ENCODE data around the gene ASPSCR1. TPM values are rescaled to one million over a fixed set of nuclear protein-coding genes. Genes with fewer than 3 reads are reported as not detected.

ASPSCR1 gene
- total and polyA plus RNA-seq, 10 donors, result 20.2 to 58.8 (median 33.5) TPM

DNA sequence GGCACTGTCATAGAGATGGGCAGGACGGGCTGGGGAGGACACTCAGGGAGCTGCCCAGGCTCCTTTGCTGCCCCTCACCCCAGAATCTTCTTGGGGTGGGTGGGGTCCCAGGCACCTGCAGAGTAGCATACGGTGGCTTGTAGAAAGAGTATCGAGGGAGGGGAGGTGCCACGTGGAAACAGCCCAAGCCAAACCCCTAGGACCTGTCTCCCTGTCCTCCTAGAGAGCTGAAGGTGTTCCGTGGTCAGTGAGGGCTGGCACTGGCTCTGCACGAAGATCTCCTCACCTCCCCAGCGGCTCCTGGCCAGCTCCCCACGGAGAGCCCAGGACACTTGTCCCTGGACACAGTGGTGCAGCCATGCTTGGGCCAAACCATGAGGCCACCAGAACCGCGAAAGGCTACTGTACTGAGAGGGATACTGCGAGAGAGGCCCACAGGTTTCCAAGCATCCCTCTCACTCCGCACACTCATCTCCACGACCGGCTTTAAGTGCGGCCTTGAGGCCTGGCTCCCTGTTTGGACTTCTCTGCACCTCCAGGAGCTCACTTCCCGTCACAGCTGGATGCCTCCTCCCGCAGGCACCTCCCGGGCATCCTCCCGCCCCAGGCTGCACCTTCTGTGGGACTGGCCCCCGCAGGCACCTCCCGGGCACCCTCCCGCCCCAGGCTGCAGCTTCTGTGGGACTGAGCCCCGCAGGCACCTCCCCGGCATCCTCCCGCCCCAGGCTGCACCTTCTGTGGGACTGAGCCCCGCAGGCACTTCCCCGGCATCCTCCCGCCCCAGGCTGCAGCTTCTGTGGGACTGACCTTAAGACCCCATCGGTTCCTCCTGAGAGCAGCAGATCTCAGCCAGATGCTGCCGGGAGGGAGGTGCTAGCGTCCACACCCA is 47.9 kb upstream of the ASPSCR1 start:
- intact Hi-C loops (cut with DNase I; ENCODE audit: low total_unique reads), result no loop called here
- H3K27me3 ChIP-seq (replicated peaks in 1 of 7), result peaks cover 0 to 63% (median 34%) of the 10 kb centered on the region in 7 donors
- TF ChIP-seq, protein P1, sequence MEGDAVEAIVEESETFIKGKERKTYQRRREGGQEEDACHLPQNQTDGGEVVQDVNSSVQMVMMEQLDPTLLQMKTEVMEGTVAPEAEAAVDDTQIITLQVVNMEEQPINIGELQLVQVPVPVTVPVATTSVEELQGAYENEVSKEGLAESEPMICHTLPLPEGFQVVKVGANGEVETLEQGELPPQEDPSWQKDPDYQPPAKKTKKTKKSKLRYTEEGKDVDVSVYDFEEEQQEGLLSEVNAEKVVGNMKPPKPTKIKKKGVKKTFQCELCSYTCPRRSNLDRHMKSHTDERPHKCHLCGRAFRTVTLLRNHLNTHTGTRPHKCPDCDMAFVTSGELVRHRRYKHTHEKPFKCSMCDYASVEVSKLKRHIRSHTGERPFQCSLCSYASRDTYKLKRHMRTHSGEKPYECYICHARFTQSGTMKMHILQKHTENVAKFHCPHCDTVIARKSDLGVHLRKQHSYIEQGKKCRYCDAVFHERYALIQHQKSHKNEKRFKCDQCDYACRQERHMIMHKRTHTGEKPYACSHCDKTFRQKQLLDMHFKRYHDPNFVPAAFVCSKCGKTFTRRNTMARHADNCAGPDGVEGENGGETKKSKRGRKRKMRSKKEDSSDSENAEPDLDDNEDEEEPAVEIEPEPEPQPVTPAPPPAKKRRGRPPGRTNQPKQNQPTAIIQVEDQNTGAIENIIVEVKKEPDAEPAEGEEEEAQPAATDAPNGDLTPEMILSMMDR (IDR thresholded peaks at IDR 0.05 in 8 of 11, conservative IDR thresholded peaks at IDR 0.05 in 3 of 11), result no peak
- no peak for TF ChIP-seq POLR2AphosphoS5 (IDR thresholded peaks at IDR 0.05)
- H3K9me3 ChIP-seq, result no peaks in the 10 kb centered on the region
- H3K36me3 ChIP-seq, result no peaks in the 10 kb centered on the region
- H3K27ac ChIP-seq, result no peak overlapping the region
- H3K4me1 ChIP-seq, result peaks cover 15 to 41% (median 36%) of the 10 kb centered on the region in 6 donors
- DNase-seq, result no peak
- 87 to 93% (median 89%) methylated on average over 23 to 31 of the region's 31 CpGs for WGBS, 5 donors
- H3K4me3 ChIP-seq, result no peak overlapping the region

DNA sequence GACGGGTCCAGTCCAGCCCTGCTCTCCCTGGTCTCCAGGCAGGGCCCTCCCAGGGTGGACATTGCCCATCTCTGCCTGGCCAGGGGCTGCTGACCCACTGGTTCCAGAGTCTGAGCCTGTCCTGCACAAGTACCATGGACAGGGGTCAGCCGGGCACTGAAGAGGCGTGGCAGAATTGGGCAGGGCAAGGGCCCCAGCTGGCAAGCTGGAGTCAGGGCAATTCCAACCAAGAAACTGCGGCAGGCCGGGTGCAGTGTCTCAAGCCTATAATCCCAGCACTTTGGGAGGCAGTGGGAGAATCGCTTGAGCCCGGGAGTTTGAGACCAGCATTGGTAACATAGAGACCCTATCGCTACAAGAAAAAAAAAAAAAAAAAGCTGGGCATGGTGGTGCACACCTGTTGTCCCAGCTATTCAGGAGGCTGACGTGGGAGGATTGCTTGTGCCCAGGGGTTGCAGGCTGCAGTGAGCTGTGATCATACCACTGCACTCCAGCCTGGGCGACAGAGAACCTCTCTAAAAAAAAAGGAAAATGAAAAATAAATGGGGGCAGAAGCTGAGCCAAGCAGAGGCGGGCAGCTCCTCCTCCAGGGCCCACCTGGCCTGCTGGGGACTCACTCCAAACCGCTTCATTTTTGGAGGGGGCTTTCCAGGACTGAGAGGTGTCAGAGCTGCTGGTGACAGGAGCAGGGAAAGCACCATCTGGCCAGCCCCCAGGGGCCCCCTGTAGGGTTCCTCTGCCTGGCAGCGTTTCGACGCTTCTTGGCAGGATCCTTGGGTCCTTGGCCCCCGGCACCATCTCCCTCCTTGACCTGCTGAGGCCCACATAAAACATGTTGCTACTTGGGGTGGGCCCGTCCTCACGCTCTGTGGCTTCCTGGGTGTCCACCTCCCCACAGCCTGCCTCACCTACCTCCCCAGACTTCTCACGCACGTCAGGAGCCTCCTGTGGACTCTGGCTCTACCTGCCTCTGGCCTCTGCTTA is 47.0 kb upstream of the ASPSCR1 start:
- Histone ChIP-seq H3K4me1 (peaks cover 7 to 31% (median 26%) of the 10 kb centered on the region in 6 donors), H3K27me3 (replicated peaks in 1 of 7) (peaks cover 0 to 70% (median 34%) of the 10 kb centered on the region in 7 donors), H3K4me3 (no peak overlapping the region), H3K27ac (no peak overlapping the region), H3K36me3 (no peaks in the 10 kb centered on the region), H3K9me3 (no peaks in the 10 kb centered on the region)
- 62 to 70% (median 66%) methylated on average over 17 to 20 of the region's 20 CpGs for WGBS, 5 donors
- intact Hi-C loops (cut with DNase I; ENCODE audit: low total_unique reads), result no loop called here
- TF ChIP-seq, protein P1 (IDR thresholded peaks at IDR 0.05 in 8 of 11, conservative IDR thresholded peaks at IDR 0.05 in 3 of 11), result no peak
- TF ChIP-seq POLR2AphosphoS5 (IDR thresholded peaks at IDR 0.05), result no peak
- TF ChIP-seq POLR2A (IDR thresholded peaks at IDR 0.05), result no peak
- DNase-seq, result no peak

DNA sequence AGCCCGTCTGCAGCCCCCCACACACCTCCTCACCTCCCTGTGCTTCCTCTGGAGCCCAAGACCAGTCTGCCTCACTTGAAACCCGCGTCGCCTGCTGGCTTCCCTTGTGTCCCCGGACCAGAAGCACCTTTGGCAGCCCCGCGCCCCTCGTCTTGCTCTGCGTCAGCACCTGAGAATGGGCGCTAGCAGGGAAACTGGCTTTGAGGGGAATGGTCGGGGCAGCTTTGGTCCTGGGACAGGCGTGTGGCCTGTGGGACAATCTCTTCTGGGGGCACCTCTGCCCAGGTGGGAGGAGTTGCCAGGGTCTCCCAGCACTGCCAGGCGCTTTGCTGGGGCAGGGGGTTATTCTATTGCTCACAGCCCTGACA is 46.3 kb upstream of the ASPSCR1 start:
- Histone ChIP-seq H3K4me1 (peaks cover 1 to 27% (median 19%) of the 10 kb centered on the region in 6 donors), H3K4me3 (no peak overlapping the region), H3K9me3 (no peaks in the 10 kb centered on the region), H3K36me3 (no peaks in the 10 kb centered on the region), H3K27ac (no peak overlapping the region), H3K27me3 (replicated peaks in 1 of 7) (peaks cover 0 to 75% (median 34%) of the 10 kb centered on the region in 7 donors)
- DNase-seq, result no peak
- intact Hi-C loops (cut with DNase I; ENCODE audit: low total_unique reads), result no loop called here
- TF ChIP-seq POLR2A (IDR thresholded peaks at IDR 0.05) (no peak), POLR2AphosphoS5 (IDR thresholded peaks at IDR 0.05) (no peak)
- TF ChIP-seq, protein P1 (IDR thresholded peaks at IDR 0.05 in 8 of 11, conservative IDR thresholded peaks at IDR 0.05 in 3 of 11), result no peak
- 66 to 84% (median 79%) methylated on average over 10 to 13 of the region's 13 CpGs for WGBS, 5 donors

All from spleen (tissue), 11 donors.